Astrocyte (in vitro differentiated cells and primary cell): ENCODE data around the gene LARP6.

Source experiments
- CTCF ChIP-seq: IDR thresholded peaks from 2 replicates; pipeline ENCODE4 v1.5.1; 2011; ENCODE audit warnings: low read depth, mild to moderate bottlenecking, inconsistent platforms, low read length, moderate library complexity; ENCODE audit not compliant: insufficient read depth
- EZH2 ChIP-seq: IDR thresholded peaks from 2 replicates; pipeline ENCODE4 v1.6.1; 2012; ENCODE audit warnings: mild to moderate bottlenecking, low read length, inconsistent platforms; ENCODE audit not compliant: insufficient read depth

- TF ChIP-seq CTCF: no peak
- no peak for TF ChIP-seq EZH2
Measured at GRCh38 chr15:70791259-70791658, 62.7 kb downstream of the LARP6 start.
